ENCODE data around the gene FOXL1.

The FOXL1 gene

GRCh38 chr16:86568677-86569623 lies 9.4 kb upstream of the FOXL1 start:
- DNase-seq, result no peak

- DNase-seq, result no peak
Measured at GRCh38 chr16:86569701-86570447, 8.5 kb upstream of the FOXL1 start.

GRCh38 chr16:86570558-86571529 lies 7.5 kb upstream of the FOXL1 start:
- no peak for DNase-seq

- DNase-seq, result no peak
Measured at GRCh38 chr16:86571530-86571915, 6.8 kb upstream of the FOXL1 start.

GRCh38 chr16:86572041-86572521 lies 6.3 kb upstream of the FOXL1 start:
- DNase-seq, result no peak

GRCh38 chr16:86572606-86573005 lies 5.7 kb upstream of the FOXL1 start:
- no peak for DNase-seq

- no peak for DNase-seq
Measured at GRCh38 chr16:86573215-86573614, 5.1 kb upstream of the FOXL1 start.

- no peak for DNase-seq
Measured at GRCh38 chr16:86573646-86574508, 4.5 kb upstream of the FOXL1 start.

GRCh38 chr16:86574646-86575045 lies 3.7 kb upstream of the FOXL1 start:
- no peak for DNase-seq

GRCh38 chr16:86575095-86575685 lies 3.2 kb upstream of the FOXL1 start:
- DNase-seq, result no peak

GRCh38 chr16:86575754-86576557 lies 2.4 kb upstream of the FOXL1 start:
- peak; percentile 88 for DNase-seq

GRCh38 chr16:86576591-86577313 lies 1.6 kb upstream of the FOXL1 start:
- DNase-seq, result no peak

- DNase-seq, result no peak
Measured at GRCh38 chr16:86577314-86577971, 906 bp upstream of the FOXL1 start.

- DNase-seq, result no peak
Measured at GRCh38 chr16:86578611-86579267, 390 bp downstream of the FOXL1 start.

- DNase-seq, result no peak
Measured at GRCh38 chr16:86579268-86580062, 1.1 kb downstream of the FOXL1 start.

GRCh38 chr16:86580063-86580790 lies 1.9 kb downstream of the FOXL1 start:
- no peak for DNase-seq

GRCh38 chr16:86580791-86581170 lies 2.4 kb downstream of the FOXL1 start:
- DNase-seq, result no peak

Measured in NCI-H226 (cell line).